Measurements from ENCODE around the gene PKHD1.

Gene PKHD1

DNA sequence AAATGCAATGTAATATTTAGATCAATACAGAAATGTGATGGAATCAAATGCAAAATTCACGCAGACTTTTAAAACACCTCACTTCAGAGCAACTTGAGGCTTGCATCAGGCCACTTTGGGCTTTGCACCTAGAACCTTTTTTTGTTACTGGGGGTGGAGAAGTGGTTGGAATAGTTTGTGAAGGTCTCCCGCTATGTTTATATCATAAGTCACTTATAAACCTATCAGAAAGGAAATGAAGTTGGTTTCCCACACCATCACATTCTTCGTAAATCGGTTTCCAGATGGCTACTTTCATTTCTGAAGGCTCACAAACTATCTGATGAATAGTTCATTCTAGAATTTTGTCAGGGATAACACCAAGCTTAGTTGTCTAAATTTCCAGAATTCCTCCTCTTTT, 74.8 kb downstream of the PKHD1 start:
- TF ChIP-seq, protein P1, sequence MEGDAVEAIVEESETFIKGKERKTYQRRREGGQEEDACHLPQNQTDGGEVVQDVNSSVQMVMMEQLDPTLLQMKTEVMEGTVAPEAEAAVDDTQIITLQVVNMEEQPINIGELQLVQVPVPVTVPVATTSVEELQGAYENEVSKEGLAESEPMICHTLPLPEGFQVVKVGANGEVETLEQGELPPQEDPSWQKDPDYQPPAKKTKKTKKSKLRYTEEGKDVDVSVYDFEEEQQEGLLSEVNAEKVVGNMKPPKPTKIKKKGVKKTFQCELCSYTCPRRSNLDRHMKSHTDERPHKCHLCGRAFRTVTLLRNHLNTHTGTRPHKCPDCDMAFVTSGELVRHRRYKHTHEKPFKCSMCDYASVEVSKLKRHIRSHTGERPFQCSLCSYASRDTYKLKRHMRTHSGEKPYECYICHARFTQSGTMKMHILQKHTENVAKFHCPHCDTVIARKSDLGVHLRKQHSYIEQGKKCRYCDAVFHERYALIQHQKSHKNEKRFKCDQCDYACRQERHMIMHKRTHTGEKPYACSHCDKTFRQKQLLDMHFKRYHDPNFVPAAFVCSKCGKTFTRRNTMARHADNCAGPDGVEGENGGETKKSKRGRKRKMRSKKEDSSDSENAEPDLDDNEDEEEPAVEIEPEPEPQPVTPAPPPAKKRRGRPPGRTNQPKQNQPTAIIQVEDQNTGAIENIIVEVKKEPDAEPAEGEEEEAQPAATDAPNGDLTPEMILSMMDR (IDR thresholded peaks at IDR 0.05; ENCODE audit: extremely low read depth, missing control alignments) = no peak
- no peak for DNase-seq (ENCODE audit: low spot score)

DNA sequence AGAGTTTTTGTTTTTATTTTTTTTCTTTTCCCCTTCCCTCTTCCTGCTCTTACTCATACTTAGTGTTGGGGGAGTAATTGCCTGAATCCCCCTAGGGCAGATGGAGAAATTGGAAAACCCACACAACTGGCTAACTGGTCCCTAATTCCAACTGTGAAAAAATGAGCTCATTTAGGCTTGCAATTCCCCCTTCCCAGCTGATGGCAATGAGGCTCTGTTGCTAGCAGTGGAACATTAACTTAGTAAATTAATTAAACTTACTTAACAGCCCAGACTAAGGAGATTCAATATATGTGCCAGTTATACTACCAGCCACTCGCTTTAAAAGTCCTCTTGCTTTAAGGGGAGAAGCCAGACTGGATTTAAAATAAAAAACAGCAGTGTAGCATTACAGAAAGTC, 76.6 kb downstream of the PKHD1 start:
- TF ChIP-seq, protein P1 (IDR thresholded peaks at IDR 0.05; ENCODE audit: extremely low read depth, missing control alignments) = no peak

DNA sequence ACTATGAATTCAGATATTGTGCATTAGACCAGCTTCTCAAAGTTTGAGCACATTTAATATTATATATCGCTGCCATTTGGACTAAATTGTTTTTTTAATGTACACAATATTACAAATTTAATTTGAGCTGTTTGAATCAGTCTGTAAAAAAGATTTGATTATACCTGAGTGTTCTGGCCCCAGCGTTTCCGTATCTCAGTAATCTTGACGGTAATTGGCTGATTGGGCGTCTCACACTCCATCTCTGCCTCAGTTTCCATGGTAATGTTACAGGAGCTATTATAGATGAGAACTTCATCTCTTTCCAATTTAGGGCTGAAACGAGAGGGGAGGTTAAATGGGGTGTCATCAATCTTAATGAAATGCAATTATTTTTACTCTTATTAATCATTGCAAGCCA, 77.3 kb downstream of the PKHD1 start:
- DNase-seq (ENCODE audit: low spot score) = no peak
- TF ChIP-seq, protein P1 (IDR thresholded peaks at IDR 0.05; ENCODE audit: extremely low read depth, missing control alignments) = no peak

More for the DNA sequence above, 76.6 kb downstream of the PKHD1 start:
- DNase-seq (ENCODE audit: low spot score) = no peak

DNA sequence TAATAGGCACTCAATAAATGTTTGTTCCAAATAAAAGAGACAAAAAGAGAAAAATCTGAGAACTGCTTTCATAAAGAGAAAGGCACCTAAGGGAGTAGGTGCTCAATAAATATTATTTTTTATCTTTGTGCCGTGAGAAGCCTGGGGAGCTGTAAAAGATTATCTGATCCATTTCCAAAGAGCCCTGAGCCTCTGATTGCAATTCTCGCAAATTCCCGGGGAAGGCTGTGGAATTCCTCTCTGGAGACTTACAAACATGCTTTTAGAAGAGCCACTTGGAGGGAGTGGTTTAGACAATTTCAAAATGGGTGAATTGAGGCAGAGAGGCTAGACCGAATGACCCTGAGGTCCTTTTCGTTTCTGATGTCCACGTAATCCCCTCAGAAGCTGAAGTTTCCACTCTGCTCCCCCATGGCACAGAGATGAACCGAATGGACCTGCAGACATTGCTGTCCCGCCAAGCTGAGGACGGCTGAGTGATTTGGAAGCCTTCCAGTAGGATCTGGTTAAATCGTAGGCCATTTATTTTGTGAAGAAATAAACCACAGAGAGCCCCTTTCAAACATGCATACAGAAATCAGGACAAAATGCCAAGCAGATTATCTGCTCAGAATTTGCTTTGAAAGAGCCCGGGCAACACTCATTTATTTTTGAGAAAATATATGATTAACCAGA, 77.8 kb downstream of the PKHD1 start:
- no peak for DNase-seq (ENCODE audit: low spot score)
- TF ChIP-seq, protein P1 (IDR thresholded peaks at IDR 0.05; ENCODE audit: extremely low read depth, missing control alignments) = no peak

DNA sequence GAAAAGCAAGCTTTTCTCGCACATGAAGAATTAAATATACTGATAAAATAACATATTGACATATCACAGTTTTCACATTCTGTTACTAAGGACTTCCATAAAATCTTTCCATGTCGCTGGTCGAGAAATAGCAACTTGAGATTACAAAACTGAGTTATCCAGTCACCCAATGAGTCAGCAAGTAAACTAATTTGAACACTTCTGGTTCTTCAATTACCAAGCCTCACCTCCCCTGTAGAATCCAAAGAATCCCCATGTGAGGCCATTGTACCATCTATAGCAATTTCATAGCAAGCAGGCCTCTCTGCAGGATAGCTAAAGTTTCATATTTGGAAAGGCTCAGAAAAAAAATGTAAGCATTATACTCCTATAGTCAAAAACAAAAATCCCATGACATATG, 87.3 kb downstream of the PKHD1 start:
- DNase-seq (ENCODE audit: low spot score) = no peak
- TF ChIP-seq, protein P1 (IDR thresholded peaks at IDR 0.05; ENCODE audit: extremely low read depth, missing control alignments) = no peak

DNA sequence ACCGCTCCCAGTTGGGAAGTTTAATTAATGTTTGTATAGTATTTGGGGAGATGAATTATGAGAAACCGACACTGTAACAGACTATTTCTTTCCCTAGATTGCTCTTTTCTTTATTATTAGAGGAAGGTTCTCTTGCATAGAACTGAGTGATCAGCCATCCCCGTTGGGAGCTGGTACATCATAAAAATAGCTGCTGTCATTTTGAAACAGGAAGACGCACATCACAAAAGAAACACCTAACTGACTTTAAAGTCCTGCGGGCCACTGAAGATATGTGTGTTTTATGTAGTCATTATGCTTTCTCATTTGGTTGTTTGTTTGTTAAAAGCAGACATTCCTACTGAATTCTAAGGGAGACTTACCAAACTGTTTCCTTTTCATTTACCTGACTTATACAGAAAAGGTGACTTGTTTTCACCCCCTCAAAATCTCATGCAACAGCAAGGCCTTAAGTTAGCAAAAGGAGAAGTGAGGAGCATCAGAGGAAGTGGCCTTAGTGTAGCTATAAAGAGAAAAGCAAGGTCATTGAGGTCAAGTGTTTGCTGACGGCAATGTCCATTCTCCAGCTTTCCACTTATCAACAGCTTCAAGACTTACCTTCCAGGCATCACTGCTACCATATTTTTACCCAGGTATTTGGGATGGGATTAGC, 91.0 kb downstream of the PKHD1 start:
- peak; percentile 56 for DNase-seq (ENCODE audit: low spot score)
- TF ChIP-seq, protein P1 (IDR thresholded peaks at IDR 0.05; ENCODE audit: extremely low read depth, missing control alignments) = no peak

DNA sequence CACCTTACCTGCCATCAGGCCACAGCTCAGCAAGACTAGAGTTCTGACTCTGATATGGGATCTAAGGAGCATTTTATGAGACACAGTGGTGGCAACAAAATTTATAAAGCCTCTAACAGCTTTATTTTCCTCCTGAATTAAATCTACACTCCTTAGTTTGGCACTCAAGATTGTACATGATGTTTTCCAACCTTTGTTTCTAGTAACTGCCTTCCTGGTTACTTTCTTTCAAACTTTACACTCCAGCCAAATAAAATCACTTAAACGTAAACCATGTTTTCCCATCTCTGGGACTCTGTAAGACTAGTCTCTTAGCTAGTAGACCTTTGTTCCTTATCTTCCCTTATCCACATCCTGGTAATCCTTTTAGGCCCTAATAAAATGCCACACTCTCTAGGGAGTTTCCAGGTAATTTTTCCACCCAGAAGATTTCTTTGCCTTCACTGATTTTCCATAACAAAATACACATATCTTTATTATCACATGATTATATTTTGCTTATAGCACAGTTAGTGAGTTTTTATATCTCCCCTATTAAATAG, 92.1 kb downstream of the PKHD1 start:
- TF ChIP-seq, protein P1 (IDR thresholded peaks at IDR 0.05; ENCODE audit: extremely low read depth, missing control alignments) = no peak

More for the DNA sequence above, 92.1 kb downstream of the PKHD1 start:
- no peak for DNase-seq (ENCODE audit: low spot score)

All from GM20000 (cell line).